CMK (cell line): ENCODE results near the gene SCARF1.

ENCODE experiments used
- DNase-seq: peaks from one replicate; pipeline ENCODE4 v3.0.0-alpha.2; 2010; ENCODE audit warnings: low read depth

SCARF1 gene

DNA sequence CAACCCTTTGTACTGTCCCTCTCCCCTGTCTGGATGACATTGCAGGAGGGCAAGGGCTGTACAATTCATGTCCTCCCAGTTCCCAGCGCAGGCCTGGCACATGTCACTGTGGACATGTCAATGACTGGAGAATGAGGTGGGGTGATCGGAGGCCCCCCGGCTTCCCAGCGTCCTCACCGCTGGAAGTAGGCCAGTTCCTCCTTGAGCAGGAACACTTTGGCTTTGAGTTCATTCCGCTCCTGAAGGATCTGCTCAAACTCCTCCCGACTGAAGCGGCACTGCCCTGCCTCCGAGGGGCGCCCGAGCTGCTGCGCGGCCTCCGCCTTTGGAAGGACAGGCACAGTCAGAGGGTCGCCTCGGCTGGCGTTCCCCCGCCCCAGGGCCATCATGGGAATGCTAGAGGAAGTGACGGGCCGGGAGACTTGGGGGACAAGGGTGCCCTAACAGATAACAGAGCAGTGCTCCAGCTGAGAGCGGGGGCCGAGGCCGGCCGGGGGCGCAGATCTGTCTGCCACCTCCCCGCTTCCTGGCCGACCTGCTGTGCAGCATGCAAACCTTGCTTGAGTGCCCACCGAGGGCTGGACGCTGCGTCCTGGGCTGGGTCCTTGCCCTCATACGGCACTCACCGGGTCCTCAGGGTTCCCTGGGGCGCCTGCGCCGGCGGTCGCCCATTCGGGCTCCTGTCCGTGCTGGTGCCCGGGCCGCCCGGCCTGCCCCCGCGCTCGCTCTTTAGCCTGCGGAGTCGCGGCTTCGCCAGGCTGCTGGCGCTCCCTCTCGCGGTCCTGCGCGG, 2.8 kb upstream of the SCARF1 start:
- DNase-seq = no peak

- no peak for DNase-seq
Observed at GRCh38 chr17:1647802-1648171, 2.3 kb upstream of the SCARF1 start.

DNA sequence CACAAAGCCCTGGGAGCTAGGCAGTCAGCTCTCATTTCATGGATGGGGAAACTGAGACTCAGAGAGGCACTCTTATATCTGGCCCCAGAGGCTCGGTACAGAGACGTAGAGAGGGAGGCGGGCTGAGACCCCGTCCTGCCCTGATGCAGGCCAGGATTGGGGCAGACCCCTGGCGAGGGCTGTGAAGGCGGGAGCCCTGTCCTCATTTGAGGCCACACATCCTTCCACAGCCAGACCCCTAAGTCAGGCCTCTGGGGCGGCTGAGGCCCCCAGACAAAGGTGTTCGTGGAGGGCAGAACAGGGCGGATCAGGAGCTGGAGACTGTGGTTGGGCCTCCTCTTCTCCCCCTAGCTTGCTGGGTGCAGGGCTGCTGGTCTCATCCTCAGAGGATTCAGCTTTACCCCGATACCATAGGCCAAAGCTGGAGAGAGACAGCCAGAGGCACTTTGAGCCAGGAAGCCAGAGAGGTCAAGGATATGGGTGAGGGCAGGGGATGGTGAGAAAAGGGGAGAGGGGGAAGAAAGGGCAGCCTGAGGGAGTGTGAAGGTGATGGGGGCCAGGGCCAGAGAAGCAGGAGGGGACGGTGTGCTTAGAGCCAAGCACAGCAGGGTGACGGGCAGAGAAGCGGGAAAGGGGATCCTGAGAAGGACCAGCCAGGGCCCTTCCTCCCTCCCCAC, 805 bp upstream of the SCARF1 start:
- no peak for DNase-seq

GRCh38 chr17:1644493-1645206, 882 bp downstream of the SCARF1 start:
- DNase-seq = no peak

DNA sequence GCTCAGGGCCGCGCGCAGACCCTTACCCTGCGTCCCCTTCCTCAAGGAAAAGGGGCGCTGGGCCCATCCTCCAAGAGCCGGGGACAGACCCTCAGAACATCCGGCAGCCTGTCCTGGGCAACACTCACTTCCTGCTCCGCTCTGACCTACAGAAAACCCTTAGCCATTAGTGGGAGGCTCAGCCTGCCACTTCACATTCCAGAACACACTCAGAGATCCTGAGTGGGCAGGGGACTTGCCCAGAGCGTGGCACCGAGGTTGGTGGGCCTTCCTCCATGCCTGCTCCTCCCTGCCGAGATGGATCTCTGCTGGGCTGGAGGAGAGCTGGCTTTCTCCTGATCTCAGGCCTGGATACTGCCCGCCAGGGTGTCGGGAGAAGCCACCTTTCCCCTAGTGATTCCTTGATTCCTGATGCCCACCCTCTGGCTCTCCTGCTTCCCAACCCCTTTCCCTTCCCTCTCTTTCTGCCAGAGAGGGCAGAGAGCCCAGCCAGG, 1.5 kb downstream of the SCARF1 start:
- DNase-seq = no peak

DNA sequence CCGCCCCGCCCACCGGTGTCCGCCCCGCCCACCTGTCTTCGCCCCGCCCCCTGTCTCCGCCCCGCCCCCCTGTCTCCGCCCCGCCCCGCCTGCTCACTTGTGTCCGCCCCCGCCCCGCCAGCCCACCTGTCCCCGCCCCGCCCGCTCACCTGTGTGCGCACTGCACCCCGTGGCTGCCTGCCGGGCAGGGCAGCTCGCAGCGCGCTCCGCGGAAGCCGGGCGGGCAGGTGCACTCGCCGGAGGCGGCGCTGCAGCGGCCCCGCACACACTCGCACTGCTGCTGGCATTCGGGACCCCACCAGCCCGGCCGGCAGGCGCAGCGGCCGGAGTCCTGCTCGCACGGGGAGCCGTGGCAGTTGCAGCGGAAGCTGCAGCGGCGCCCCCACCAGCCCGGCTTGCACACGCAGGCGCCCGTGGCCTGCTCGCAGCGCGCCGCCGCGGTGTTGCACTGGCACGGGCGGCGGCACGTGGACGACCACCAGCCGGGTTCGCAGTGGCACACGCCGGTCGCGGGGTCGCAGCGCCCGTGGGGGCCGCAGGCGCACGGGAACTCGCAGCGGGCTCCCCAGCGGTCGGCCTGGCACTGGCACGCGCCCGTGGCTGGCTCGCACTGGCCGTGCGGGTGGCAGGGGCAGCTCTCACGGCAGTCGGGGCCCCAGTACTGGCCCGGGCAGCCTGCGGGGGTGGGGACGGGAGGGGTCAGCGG, 2.1 kb downstream of the SCARF1 start:
- DNase-seq = no peak

- DNase-seq = no peak
Observed at GRCh38 chr17:1641065-1641403, 4.5 kb downstream of the SCARF1 start.

- DNase-seq = no peak
Observed at GRCh38 chr17:1640329-1641064, 5.0 kb downstream of the SCARF1 start.

GRCh38 chr17:1639549-1640180, 5.9 kb downstream of the SCARF1 start:
- DNase-seq = no peak

DNA sequence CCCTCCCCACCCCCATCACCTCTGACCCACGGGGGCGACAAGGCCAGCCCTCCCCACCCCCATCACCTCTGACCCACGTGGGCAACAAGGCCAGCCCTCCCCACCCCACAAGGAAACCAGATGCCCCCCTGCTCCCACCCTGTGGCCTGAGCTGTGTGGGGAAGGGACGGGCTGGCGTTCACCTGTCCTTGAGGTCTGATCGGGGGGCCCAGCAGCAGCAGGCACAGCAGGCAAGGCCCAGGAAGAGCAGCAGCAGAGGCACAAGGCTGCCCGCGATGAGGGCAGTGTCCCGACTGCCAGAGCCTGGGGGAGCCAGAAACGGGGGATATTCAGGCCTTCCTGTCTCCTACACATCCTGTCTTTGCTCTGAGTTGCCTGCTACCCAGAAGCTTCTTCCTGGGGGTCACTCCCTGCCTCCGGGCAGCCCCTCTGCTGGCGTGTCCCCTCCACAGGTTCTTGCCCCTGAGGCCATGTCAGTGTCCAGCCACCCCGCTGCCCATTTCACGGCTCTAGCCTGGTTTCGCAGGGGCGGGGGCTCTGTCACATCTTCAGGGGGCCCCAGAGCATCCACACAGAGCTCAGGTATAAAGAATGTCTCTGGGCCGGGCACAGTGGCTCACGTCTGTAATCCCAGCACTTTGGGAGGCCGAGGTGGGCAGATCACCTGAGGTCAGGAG, 6.8 kb downstream of the SCARF1 start:
- DNase-seq = no peak

DNA sequence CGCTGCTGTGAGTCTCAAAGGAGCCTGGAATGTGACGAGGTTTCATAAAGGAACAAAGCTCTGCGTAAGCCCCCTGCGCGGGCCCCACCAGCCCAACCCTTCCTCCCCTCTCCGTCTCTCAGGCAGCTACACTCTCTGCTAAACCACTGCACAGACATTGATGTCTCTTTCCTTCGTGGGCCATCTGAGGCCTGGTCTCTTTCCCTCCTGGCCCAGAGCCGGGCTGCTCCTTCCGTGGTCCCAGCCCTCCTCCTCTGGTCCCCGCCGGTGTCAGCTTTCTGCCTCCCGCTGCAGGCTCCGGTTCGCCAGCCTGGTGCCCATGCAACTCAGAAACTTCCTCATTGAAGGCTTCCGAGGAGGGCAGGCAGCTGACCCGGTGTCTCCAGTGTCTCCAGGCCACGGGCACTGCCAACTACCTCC, 7.4 kb downstream of the SCARF1 start:
- DNase-seq = no peak

DNA sequence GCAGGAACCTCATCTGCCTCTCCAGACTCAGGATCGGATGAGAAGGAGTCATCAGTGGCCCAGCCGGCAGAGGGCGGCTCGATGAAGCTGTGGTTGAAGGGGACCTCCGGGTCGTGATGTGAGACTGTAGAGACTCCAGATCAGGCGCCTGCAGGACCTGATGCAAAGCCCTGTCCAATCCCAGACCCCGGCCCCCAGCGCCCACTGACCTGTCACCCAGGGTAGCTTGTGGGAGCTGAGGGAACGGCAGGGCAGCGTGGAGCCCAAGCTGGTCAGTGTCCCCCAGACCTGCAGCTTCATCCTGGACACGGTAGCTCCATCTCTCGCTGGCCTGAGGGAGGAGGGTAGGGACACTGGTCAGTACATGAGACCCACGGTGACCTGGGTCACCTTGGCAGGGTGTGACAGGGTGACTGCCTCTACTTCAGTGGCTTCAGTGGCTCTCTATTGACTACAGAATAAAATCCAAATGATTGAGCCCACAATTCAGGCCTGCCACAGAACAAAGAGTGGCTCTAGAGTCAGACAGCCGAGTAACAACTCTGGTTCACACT, 8.7 kb downstream of the SCARF1 start:
- no peak for DNase-seq

GRCh38 chr17:1635675-1636465, 9.7 kb downstream of the SCARF1 start:
- no peak for DNase-seq

- DNase-seq = no peak
Observed at GRCh38 chr17:1634841-1635650, 10.5 kb downstream of the SCARF1 start.

DNA sequence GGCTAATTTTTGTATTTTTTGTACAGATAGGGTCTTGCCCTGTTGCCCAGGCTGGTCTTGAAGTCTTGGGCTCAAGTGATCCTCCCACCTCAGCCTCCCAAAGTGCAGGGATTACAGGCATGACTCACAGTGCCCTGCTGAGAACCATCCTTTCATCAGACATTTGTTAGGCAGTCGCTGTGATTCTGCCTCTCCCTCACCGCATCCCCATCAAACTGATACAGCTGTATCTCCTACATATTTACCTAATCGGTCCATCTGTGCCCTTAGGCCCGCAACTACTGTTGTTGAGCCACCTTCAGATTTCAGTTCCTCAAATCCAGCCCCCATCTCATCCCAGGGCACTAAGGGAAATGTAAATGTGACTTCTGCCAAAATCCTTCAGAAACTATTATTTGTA, 14.9 kb downstream of the SCARF1 start:
- DNase-seq = no peak

DNA sequence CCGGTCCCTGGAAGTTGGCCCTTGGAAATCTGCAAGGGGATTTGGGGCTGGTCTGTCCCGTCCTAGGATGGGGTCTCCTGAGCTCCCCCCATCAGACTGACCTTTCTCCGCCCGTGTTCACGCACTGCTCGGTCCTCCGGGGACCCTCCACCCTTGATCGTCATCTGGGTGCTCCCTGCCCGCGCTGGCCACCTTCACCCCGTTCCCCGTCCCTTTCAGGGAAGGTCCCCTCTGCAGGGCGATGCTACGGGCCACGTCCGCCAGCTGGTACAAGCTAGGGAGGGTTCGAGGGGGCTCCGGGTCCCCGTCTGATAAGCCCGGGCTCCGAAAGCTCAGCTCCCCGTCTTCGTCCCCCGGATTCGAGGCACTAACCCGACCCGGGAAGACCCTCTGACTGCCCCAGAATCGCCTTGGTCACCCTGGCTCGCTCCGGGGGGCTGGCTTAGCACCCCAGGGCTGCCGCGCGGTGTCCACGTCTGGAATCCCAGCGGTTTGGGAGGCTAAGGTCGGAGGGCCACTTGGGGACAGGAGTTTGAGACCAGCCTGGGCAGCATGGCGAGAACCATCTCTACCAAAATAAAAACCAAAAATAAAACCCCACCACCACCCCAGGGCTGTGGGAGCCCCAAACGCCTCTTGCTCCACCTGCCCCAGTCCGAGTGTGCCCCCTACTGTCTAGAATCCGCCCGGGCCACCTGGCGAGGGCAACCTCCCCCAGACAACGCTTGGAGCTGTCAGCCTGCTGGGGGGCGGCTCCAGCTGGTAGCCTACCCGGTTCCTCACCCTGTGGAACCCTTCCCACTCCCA, 15.8 kb downstream of the SCARF1 start:
- DNase-seq = no peak

GRCh38 chr17:1628856-1629503, 16.6 kb downstream of the SCARF1 start:
- DNase-seq = no peak
